Uterus (tissue), 4 donors: Measurements from ENCODE around the gene ZMIZ2. TPM values are rescaled to one million over a fixed set of nuclear protein-coding genes. Genes with fewer than 3 reads are reported as not detected.
"Not testable (repeated sequence)": the region's sequence is repeated elsewhere in the genome, so short reads cannot be mapped to it uniquely, and the experiment has no call there.

ENCODE experiments used
- DNase-seq, 2 donors: peaks; one replicate each; pipeline ENCODE4 v3.0.0-alpha.2; 2019 to 2020
- H3K27ac ChIP-seq, 2 donors: fragments of 200-600 bp; sonication (generic); 1 replicate in 1 of 2; 2 replicates in 1 of 2; pipeline ENCODE4 v1.5.1; 2016 to 2018
- H3K27me3 ChIP-seq, 2 donors: fragments of 200-600 bp; sonication (generic); one replicate each; pipeline ENCODE4 v1.5.1; 2018 to 2019; ENCODE audit warnings: control low read depth in 1 of 2
- H3K36me3 ChIP-seq, 2 donors: fragments of 200-600 bp; sonication (generic); one replicate each; pipeline ENCODE4 v1.5.1; 2019; ENCODE audit warnings: control low read depth in 1 of 2
- H3K4me1 ChIP-seq, 2 donors: fragments of 200-600 bp; sonication (generic); one replicate each; pipeline ENCODE4 v1.5.1; 2018 to 2019; ENCODE audit warnings: control low read depth in 1 of 2
- H3K4me3 ChIP-seq, 2 donors: fragments of 200-600 bp; sonication (generic); 1 replicate in 1 of 2; 2 replicates in 1 of 2; pipeline ENCODE4 v1.5.1; 2018 to 2019; ENCODE audit warnings: mild to moderate bottlenecking in 1 of 2
- H3K9me3 ChIP-seq, 2 donors: fragments of 200-600 bp; sonication (generic); one replicate each; pipeline ENCODE4 v1.5.1; 2019; ENCODE audit warnings: control low read depth in 1 of 2
- POLR2A ChIP-seq, 2 donors: fragments of 450-650 bp; IDR thresholded peaks; one replicate each; pipeline ENCODE4 v1.6.1; 2016; ENCODE audit warnings: antibody characterized with exemption in 2 of 2, mild to moderate bottlenecking in 1 of 2, moderate library complexity in 1 of 2
- intact Hi-C: fragments of 100-400 bp; cut with DNase I; formaldehyde crosslinking; loops from one replicate; pipeline ENCODE4 v1.15.1; 2023; ENCODE audit warnings: low total_unique reads
- total RNA-seq, 4 donors: library from RNA; depleted of rRNA in 3 of 4; stranded (reverse); fragments of >200 nt in 3 of 4; gene quantifications; one replicate each; pipeline versions ENCODE4 v1.1.0 to v1.2.4, GENCODE V29; 2014 to 2023
- TF ChIP-seq, protein P1 (sequence below), 4 experiments: fragments of 200-600 bp in 2 of 4; fragments of 450-650 bp in 2 of 4; sonication (generic) in 2 of 4; IDR thresholded peaks; one replicate each; pipeline ENCODE4 v1.5.1; 2016 to 2019; ENCODE audit warnings: antibody characterized with exemption in 4 of 4, mild to moderate bottlenecking in 2 of 4, moderate library complexity in 1 of 4
- donor health status: DM: yes; HTN: yes; CAD: no.

ZMIZ2 gene
- total RNA-seq, 4 donors from 2014 or later = 2.8 to 97.0 (median 12.2) TPM

DNA sequence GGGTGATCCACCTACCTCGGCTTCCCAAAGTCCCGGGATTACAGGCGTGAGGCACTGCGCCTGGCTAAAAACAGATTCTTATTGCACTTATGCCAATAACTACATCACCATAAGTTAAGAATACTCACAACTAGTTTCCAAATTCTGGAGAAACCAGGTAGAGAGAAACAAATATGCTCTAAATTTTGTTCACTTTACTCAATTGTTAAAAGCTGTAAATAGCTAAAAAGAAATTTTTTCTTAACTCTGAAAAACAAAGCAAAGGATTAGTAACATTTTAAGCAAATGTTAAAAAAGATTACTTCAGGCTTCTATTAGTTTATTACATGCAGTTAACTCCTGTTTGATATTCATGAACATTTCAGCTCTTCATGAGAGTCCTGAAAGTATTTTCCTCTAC, 28.3 kb upstream of the ZMIZ2 start:
- intact Hi-C loops = no loop called here
- DNase-seq = no peak
- TF ChIP-seq, protein P1, sequence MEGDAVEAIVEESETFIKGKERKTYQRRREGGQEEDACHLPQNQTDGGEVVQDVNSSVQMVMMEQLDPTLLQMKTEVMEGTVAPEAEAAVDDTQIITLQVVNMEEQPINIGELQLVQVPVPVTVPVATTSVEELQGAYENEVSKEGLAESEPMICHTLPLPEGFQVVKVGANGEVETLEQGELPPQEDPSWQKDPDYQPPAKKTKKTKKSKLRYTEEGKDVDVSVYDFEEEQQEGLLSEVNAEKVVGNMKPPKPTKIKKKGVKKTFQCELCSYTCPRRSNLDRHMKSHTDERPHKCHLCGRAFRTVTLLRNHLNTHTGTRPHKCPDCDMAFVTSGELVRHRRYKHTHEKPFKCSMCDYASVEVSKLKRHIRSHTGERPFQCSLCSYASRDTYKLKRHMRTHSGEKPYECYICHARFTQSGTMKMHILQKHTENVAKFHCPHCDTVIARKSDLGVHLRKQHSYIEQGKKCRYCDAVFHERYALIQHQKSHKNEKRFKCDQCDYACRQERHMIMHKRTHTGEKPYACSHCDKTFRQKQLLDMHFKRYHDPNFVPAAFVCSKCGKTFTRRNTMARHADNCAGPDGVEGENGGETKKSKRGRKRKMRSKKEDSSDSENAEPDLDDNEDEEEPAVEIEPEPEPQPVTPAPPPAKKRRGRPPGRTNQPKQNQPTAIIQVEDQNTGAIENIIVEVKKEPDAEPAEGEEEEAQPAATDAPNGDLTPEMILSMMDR (IDR thresholded peaks at IDR 0.05) = no peak
- no peak for TF ChIP-seq POLR2A (IDR thresholded peaks at IDR 0.05)
- no peaks in the 10 kb centered on the region for H3K36me3 ChIP-seq
- no peaks in the 10 kb centered on the region for H3K9me3 ChIP-seq
- no peak overlapping the region for H3K27ac ChIP-seq
- no peaks in the 10 kb centered on the region for H3K4me1 ChIP-seq
- H3K27me3 ChIP-seq = no peaks in the 10 kb centered on the region
- no peak overlapping the region for H3K4me3 ChIP-seq

DNA sequence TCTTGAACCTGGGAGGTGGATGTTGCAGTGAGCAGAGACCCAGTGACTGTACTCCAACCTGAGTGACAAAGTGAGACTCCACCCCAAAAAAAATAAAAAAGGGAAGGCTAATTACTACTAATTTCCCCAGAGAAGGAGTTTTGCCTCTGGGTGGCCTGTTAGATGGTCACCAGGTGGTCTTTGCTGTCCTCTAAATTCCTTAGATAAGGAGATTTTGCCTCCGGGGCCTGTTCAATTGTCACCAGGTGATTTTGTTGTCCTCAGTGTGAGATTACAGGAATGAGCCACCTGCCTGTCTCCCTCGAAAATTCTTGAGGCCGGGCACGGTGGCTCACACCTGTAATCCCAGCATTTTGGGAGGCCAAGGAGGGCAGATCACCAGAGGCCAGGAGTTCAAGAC, 24.4 kb upstream of the ZMIZ2 start:
- Histone ChIP-seq H3K4me3 (no peak overlapping the region), H3K4me1 (no peaks in the 10 kb centered on the region), H3K27me3 (no peaks in the 10 kb centered on the region), H3K9me3 (no peaks in the 10 kb centered on the region), H3K36me3 (no peaks in the 10 kb centered on the region), H3K27ac (no peak overlapping the region)
- no peak for TF ChIP-seq POLR2A (IDR thresholded peaks at IDR 0.05)
- TF ChIP-seq, protein P1 (IDR thresholded peaks at IDR 0.05) = no peak
- no peak for DNase-seq
- intact Hi-C loops = no loop called here

- H3K4me3 ChIP-seq, H3K27ac ChIP-seq, H3K27me3 ChIP-seq, H3K36me3 ChIP-seq, H3K9me3 ChIP-seq, DNase-seq, H3K4me1 ChIP-seq, intact Hi-C loops: not testable (repeated sequence)
These were observed 22.4 kb upstream of the ZMIZ2 start for GRCh38 chr7:44726250-44726649.

GRCh38 chr7:44727158-44727936, 21.3 kb upstream of the ZMIZ2 start:
- H3K27ac ChIP-seq = no peak overlapping the region
- H3K4me1 ChIP-seq = no peaks in the 10 kb centered on the region
- no peaks in the 10 kb centered on the region for H3K9me3 ChIP-seq
- no peak for DNase-seq
- intact Hi-C loops = no loop called here
- no peaks in the 10 kb centered on the region for H3K27me3 ChIP-seq
- TF ChIP-seq, protein P1 (IDR thresholded peaks at IDR 0.05) = no peak
- TF ChIP-seq POLR2A (IDR thresholded peaks at IDR 0.05) = no peak
- no peaks in the 10 kb centered on the region for H3K36me3 ChIP-seq
- H3K4me3 ChIP-seq = no peak overlapping the region

DNA sequence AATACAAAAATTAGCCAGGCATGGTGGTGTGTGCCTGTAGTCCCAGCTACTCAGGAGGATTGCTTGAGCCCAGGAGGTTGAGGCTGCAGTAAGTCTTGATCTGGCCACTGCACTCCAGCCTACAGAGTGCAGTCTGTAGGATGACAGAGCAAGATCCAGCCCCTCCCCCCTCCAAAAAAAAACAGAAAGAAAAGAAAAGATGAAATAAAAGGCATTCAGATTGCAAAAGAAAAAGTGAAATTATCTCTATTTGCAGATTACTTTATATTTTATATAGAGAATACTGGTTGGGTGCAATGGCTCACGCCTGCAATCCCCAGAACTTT, 20.7 kb upstream of the ZMIZ2 start:
- no peak for DNase-seq

GRCh38 chr7:44729949-44730590, 18.6 kb upstream of the ZMIZ2 start:
- TF ChIP-seq, protein P1 (IDR thresholded peaks at IDR 0.05) = no peak
- no peak for TF ChIP-seq POLR2A (IDR thresholded peaks at IDR 0.05)
- Histone ChIP-seq H3K27me3 (no peaks in the 10 kb centered on the region), H3K36me3 (no peaks in the 10 kb centered on the region), H3K4me1 (no peaks in the 10 kb centered on the region), H3K9me3 (no peaks in the 10 kb centered on the region), H3K4me3 (no peak overlapping the region), H3K27ac (no peak overlapping the region)
- intact Hi-C loops = no loop called here
- no peak for DNase-seq

More for the DNA sequence above, 20.7 kb upstream of the ZMIZ2 start:
- Histone ChIP-seq H3K9me3 (no peaks in the 10 kb centered on the region), H3K27ac (no peak overlapping the region), H3K4me3 (no peak overlapping the region), H3K36me3 (no peaks in the 10 kb centered on the region), H3K27me3 (no peaks in the 10 kb centered on the region), H3K4me1 (no peaks in the 10 kb centered on the region)
- TF ChIP-seq POLR2A (IDR thresholded peaks at IDR 0.05) = no peak
- intact Hi-C loops = no loop called here

DNA sequence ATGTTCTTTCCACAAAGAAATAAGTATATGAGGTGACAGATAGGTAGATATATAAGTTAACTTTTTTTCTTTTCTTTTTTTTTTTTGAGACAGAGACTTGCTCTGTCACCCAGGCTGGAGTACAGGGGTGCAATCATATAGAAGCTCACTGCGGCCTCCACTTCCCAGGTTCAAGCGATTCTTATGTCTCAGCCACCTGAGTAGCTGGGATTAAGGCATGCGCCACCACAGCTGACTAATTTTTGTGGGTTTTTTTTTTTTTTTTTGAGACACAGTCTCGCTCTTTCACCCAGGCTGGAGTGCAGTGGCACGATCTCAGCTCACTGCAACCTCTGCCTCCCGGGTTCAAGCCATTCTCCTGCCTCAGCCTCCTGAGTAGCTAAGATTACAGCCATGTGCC, 15.7 kb upstream of the ZMIZ2 start:
- intact Hi-C loops, H3K36me3 ChIP-seq, H3K4me1 ChIP-seq, H3K27me3 ChIP-seq, DNase-seq, H3K4me3 ChIP-seq, H3K27ac ChIP-seq, H3K9me3 ChIP-seq: not testable (repeated sequence)
